Pancreas (tissue), 10 donors: ENCODE results near the gene ZNF280B. TPM values are rescaled to one million over a fixed set of nuclear protein-coding genes. Genes with fewer than 3 reads are reported as not detected.
"Not testable (repeated sequence)": the region's sequence is repeated elsewhere in the genome, so short reads cannot be mapped to it uniquely, and the experiment has no call there.

Experiments used
- ATAC-seq, 4 donors: fragments of 200-7000 bp; cut with Tn5 transposase; one replicate each; pipeline versions ENCODE4 v1.8.0 to v1.9.1; 2020; ENCODE audit warnings: mild to moderate bottlenecking in 4 of 4, moderate library complexity in 4 of 4
- DNase-seq, 6 donors: peaks; one replicate each; pipeline ENCODE4 v3.0.0-alpha.2; 2020
- FAIRE-seq: peaks from 2 replicates; lab custom pipeline; 2012; peaks lifted over from hg19 to GRCh38; lab: Jason Lieb, UNC
- H3K27ac ChIP-seq, 4 donors: fragments of 200-600 bp; sonication (generic); 1 replicate in 3 of 4; 2 replicates in 1 of 4; pipeline versions ENCODE4 v1.5.0 to v1.8.0; 2020
- H3K27me3 ChIP-seq, 4 donors: fragments of 200-600 bp; one replicate each; pipeline ENCODE4 v1.8.0; 2021
- H3K36me3 ChIP-seq, 3 donors: fragments of 200-600 bp; sonication (generic) in 1 of 3; one replicate each; pipeline versions ENCODE4 v1.5.0 to v1.8.0; 2020 to 2021
- H3K4me1 ChIP-seq, 3 donors: fragments of 200-600 bp; one replicate each; pipeline ENCODE4 v1.8.0; 2021
- H3K4me3 ChIP-seq, 4 donors: fragments of 200-600 bp; sonication (generic) in 2 of 4; one replicate each; pipeline versions ENCODE4 v1.5.0 to v1.8.0; 2020 to 2021
- H3K9me3 ChIP-seq, 4 donors: fragments of 200-600 bp; one replicate each; pipeline ENCODE4 v1.8.0; 2021
- WGBS, 2 donors: extraction: QIAGEN DNeasy Blood & Tissue Kit; methylation state at CpG; one replicate each; pipeline ENCODE4 v1.1.7; 2013; 5-methylcytosine and 5-hydroxymethylcytosine counted together
- intact Hi-C, 3 donors: fragments of 100-400 bp; cut with DNase I; formaldehyde crosslinking; loops; one replicate each; pipeline versions ENCODE4 v1.11.1 to v1.14.2; 2022
- polyA plus RNA-seq, 2 donors: library from polyadenylated mRNA; stranded (reverse); fragments of 200-250 nt; gene quantifications; one replicate each; pipeline ENCODE4 v1.2.3, GENCODE V29; 2013
- total RNA-seq, 6 donors: library from RNA; stranded (reverse); fragmentation: NEBNext Ultra II Directional in 4 of 6; extraction: Animal tissue kit (Norgen Biotek cat#: 25700) in 4 of 6; gene quantifications; one replicate each; pipeline versions ENCODE4 v1.2.1 to v1.2.4, GENCODE V29; 2021 to 2023
- TF ChIP-seq, protein P1 (sequence below), 4 donors: fragments of 200-600 bp; sonication (generic) in 3 of 4; IDR thresholded peaks; one replicate each; pipeline versions ENCODE4 v1.5.0 to v1.8.0; 2021; ENCODE audit warnings: antibody characterized with exemption in 4 of 4
- donor health status: healthy with polysubstance abuse.
- donor health status: DM: no; HTN: no; CAD: no; lungs with moderate emphysema.
- donor health status: DM: no; HTN: no; CAD: no.
- donor health status: control.
- donor health status: control.
- donor health status: Bipolar disorder and iron deficiency.
- donor health status: DM: yes; HTN: yes; CAD: no.
- donor health status: DM: no; HTN: no; CAD: no.
- donor health status: DM: no; HTN: no; CAD: no.
- donor health status: DM: yes; HTN: yes; CAD: no.

ZNF280B gene
- total and polyA plus RNA-seq, 8 donors: 0.38 to 1.3 (median 0.89) TPM

DNA sequence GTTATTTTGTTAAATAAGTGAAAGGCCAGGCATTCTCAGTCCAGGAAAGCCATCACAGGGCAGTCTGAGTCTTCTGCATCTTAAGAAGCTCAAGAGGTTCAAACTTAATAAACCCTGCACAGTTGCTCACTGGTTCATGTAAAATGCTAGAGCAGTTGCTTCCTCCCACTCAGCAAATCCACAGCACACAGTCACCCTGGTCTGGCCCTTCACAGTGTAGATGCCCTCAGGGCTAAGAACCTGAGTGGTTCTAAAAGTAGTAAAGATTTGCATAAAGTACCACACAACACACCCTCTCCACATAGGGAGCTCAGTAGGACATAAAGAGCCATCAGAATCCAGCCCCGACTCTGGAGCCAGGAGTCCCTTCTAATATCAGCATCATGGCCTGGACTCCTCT, 58.7 kb downstream of the ZNF280B start:
- no peak overlapping the region for H3K4me3 ChIP-seq
- 67 to 73% methylated on average over 1 of the region's 1 CpG for WGBS, 2 donors
- intact Hi-C loops: no loop called here
- H3K27me3 ChIP-seq: no peaks in the 10 kb centered on the region
- H3K36me3 ChIP-seq: no peaks in the 10 kb centered on the region
- ATAC-seq: no peak
- H3K27ac ChIP-seq: no peak overlapping the region
- no peaks in the 10 kb centered on the region for H3K4me1 ChIP-seq
- TF ChIP-seq, protein P1, sequence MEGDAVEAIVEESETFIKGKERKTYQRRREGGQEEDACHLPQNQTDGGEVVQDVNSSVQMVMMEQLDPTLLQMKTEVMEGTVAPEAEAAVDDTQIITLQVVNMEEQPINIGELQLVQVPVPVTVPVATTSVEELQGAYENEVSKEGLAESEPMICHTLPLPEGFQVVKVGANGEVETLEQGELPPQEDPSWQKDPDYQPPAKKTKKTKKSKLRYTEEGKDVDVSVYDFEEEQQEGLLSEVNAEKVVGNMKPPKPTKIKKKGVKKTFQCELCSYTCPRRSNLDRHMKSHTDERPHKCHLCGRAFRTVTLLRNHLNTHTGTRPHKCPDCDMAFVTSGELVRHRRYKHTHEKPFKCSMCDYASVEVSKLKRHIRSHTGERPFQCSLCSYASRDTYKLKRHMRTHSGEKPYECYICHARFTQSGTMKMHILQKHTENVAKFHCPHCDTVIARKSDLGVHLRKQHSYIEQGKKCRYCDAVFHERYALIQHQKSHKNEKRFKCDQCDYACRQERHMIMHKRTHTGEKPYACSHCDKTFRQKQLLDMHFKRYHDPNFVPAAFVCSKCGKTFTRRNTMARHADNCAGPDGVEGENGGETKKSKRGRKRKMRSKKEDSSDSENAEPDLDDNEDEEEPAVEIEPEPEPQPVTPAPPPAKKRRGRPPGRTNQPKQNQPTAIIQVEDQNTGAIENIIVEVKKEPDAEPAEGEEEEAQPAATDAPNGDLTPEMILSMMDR (IDR thresholded peaks at IDR 0.05): no peak
- H3K9me3 ChIP-seq: no peaks in the 10 kb centered on the region
- FAIRE-seq: no peak
- no peak for DNase-seq

- Histone ChIP-seq H3K27ac (no peak overlapping the region), H3K4me1 (no peaks in the 10 kb centered on the region), H3K36me3 (no peaks in the 10 kb centered on the region), H3K4me3 (no peak overlapping the region), H3K27me3 (peaks cover 0 to 5% (median 0%) of the 10 kb centered on the region in 4 donors), H3K9me3 (no peaks in the 10 kb centered on the region)
- intact Hi-C loops: no loop called here
- ATAC-seq: no peak
- no peak for FAIRE-seq
- 39 to 42% methylated on average over 2 of the region's 2 CpGs for WGBS, 2 donors
- DNase-seq: no peak
- TF ChIP-seq, protein P1 (IDR thresholded peaks at IDR 0.05): no peak
These were observed 62.0 kb downstream of the ZNF280B start for GRCh38 chr22:22446517-22446916.

DNA sequence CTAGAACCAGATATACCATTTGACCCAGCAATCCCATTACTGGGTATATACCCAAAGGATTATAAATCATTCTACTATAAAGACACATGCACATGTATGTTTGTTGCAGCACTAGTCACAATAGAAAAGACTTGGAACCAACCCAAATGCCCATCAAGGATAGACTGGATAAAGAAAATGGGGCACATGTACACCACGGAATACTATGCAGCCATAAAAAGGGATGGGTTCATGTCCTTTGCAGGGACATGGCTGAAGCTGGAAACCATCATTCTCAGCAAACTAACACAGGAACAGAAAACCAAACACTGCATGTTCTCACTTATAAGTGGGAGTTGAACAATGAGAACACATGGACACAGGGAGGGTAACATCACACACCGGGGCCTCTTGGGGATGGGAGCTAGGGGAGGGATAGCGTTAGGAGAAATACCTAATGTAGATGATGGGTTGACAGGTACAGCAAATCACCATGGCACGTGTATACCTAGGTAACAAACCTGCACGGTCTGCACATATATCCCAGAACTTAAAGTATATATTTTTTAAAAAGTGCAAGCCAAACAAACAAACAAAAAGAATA, 64.4 kb downstream of the ZNF280B start:
- FAIRE-seq, H3K9me3 ChIP-seq, intact Hi-C loops, H3K27me3 ChIP-seq, ATAC-seq, DNase-seq, H3K4me1 ChIP-seq, H3K27ac ChIP-seq, H3K4me3 ChIP-seq, H3K36me3 ChIP-seq: not testable (repeated sequence)
- WGBS, 2 donors: 69 to 72% methylated on average over 5 of the region's 5 CpGs

DNA sequence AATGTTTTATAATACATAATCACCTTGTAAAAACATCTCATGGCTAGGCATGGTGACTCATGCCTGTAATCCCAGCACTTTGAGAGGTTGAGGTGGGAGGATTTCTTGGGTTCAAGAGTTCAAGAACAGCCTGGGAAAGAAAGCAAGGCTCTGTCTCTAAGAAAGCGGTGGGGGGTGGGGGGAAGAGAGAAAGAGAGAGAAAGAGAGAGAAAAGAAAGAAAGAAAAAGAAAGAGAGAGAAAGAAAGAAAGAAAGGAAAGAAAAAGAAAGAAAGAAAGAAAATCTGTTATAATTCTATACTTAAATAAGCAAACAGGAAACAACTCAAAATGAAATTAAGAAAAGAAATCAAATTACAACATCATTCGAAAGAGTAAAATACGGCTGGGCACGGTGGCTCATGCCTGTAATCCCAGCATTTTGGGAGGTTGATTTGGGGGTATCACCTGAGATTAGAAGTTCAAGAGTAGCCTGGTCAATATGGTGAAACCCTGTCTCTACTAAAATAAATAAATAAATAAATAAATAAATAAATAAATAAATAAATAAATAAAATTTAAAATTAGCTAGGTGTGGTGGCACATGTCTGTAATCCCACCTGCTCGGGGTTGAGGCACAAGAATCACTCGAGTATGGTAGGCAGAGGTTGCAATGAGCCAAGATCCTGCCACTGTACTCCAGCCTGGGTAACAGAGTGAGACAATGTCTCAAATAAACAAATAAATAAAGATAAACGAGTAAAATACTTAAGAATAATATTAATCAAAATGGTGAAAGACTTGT, 65.4 kb downstream of the ZNF280B start:
- intact Hi-C loops: no loop called here
- Histone ChIP-seq H3K4me1 (no peaks in the 10 kb centered on the region), H3K27me3 (peaks cover 0 to 5% (median 0%) of the 10 kb centered on the region in 4 donors), H3K4me3 (no peak overlapping the region), H3K9me3 (no peaks in the 10 kb centered on the region), H3K27ac (no peak overlapping the region), H3K36me3 (no peaks in the 10 kb centered on the region)
- FAIRE-seq: no peak
- TF ChIP-seq, protein P1 (IDR thresholded peaks at IDR 0.05): no peak
- DNase-seq: no peak
- no peak for ATAC-seq
- 72 to 80% methylated on average over 7 of the region's 7 CpGs for WGBS, 2 donors

DNA sequence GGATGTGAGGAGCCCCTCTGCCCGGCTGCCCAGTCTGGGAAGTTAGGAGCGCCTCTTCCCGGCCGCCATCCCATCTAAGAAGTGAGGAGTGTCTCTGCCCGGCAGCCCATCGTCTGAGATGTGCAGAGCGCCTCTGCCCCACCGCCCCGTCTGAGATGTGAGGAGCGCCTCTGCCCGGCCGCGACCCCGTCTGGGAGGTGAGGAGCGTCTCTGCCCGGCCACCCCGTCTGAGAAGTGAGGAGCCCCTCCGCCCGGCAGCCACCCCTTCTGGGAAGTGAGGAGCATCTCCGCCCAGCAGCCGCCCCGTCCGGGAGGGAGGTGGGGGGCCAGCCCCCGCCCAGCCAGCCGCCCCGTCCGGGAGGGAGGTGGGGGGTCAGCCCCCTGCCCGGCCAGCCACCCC, 66.9 kb downstream of the ZNF280B start:
- ATAC-seq, DNase-seq, FAIRE-seq, H3K36me3 ChIP-seq, H3K9me3 ChIP-seq, H3K4me1 ChIP-seq, H3K27ac ChIP-seq, intact Hi-C loops, H3K4me3 ChIP-seq, H3K27me3 ChIP-seq: not testable (repeated sequence)
- WGBS, 2 donors: 91 to 94% methylated on average over 15 to 28 of the region's 28 CpGs

- no peak for FAIRE-seq
- WGBS, 2 donors: 86 to 93% methylated on average over 1 of the region's 1 CpG
- H3K9me3 ChIP-seq: no peaks in the 10 kb centered on the region
These were observed 68.4 kb downstream of the ZNF280B start for GRCh38 chr22:22440188-22440587.

More at GRCh38 chr22:22440188-22440587, 68.4 kb downstream of the ZNF280B start:
- TF ChIP-seq, protein P1 (IDR thresholded peaks at IDR 0.05): no peak
- Histone ChIP-seq H3K4me3 (no peak overlapping the region), H3K4me1 (no peaks in the 10 kb centered on the region), H3K27ac (no peak overlapping the region), H3K36me3 (no peaks in the 10 kb centered on the region), H3K27me3 (peaks cover 0 to 5% (median 0%) of the 10 kb centered on the region in 4 donors)
- DNase-seq: no peak
- ATAC-seq: no peak
- intact Hi-C loops: no loop called here
